GM19351 (cell line): ENCODE results near the gene CFL1.

Experiments
- ATAC-seq: cut with Tn5 transposase; IDR thresholded peaks from one replicate; pipeline ENCODE4 v1.9.1; 2021; ENCODE audit warnings: mild to moderate bottlenecking, moderate library complexity; ENCODE audit not compliant: unreplicated experiment

CFL1 gene

DNA sequence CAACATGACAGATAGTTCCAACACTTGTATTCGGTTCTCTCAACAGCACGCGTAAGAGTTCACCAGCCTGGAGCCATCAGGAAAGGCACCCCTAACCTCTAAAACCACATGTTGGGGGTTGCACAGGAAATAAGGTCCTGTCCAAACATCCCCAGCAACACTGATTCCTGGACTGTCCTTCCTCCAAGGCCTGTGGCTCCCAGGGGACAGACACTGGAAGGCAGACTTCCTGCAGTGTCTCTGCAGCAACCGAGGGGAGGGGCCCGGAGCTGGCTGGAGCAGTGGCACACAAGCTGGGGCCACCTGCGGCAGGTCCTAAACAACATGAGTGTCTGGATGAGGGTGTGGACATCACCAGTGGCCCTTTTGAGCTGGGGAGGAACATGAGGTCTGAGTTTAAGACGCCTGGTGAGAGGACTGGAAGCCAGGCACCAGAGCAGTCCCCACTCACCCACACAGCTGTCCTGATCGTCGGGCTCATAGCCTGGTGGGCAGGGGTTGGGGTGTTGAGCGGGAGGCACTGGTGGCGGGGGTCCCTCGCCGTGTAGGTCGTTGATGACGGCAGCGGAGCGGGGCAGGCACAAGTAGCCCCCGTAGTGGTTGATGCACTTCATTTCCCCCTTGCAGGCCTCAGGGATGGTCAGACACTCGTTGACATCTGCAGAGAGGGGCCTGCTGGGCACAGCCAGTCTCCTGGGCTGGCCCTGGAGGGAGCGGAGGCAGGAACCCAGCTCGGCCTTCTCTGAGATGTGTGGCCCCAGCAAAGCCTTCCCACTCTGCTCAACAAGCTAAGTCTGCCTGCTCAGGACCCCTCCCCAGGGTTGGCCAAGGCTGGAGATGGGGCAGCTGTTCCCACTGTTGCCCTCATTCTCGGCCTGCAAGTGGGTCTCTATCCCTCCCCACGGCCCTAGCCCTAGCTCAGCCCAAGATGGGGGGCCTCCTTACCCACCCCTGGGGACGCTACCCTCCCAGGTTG is 13.0 kb upstream of the CFL1 start:
- ATAC-seq = no peak

DNA sequence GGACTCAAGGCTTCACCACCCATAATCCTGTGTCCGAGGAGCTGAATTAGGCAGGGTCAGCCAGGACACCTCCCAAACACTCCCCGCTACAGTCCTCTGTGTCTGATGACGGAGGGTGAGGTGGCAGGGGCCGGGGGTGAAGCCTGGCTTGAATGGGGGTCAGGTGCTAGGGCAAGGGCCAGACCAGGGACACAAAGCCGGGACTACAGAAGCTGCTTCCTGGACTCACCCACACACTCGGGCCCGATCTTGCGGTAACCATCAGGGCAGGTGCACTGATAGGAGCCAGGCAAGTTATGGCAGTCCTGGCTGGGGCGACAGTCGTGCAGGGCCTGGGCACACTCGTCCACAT is 12.3 kb upstream of the CFL1 start:
- no peak for ATAC-seq

DNA sequence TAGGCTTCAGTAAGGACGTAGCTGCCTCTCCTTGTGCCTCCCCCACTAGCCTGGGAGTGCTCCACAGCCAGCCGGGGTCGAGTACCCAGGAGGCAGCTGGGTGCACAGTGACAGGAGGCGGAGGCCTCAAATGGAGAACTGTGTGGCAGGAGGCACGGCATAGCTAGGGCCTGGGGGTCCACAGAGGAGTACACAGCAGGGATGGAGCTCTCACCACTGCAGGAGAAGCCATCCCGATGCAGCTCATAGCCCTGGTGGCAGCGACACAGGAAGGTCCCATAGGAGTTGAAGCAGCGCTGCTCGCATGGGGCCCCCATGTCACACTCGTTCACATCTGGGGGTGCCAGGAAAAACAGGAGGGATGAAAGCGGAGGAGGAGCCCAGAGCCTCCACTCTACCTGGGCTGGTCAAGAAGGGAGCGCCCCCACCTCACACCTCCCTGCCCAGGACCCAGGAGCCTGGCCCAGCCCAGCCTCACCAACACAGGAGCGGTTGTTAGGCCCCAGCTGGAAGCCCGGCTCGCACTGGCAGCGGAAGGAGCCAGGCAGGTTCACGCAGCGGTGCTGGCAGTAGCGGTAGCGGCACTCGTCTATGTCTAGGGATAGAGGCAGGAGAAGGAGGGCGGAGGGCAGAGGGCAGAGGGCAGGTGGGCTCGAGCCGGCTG is 11.8 kb upstream of the CFL1 start:
- ATAC-seq = no peak

DNA sequence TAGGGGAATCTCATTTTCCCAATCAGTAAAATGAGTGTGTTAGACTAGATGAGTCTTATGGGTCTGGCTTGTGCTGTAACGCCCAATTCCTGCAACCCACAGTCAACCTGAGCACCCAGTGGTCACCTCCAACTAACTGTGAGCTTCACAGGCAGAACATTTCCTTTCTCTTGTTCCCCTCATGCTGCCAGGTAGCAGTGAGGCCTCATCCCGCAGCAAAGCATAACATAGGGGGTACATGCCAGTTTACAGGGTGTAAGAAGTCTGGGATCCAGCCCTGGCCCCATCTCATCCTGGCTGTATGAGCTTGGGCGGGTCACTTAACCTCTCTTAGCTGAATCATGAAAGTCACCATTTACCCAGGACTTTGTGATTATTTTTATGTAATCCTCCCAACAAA is 10.9 kb upstream of the CFL1 start:
- no peak for ATAC-seq

DNA sequence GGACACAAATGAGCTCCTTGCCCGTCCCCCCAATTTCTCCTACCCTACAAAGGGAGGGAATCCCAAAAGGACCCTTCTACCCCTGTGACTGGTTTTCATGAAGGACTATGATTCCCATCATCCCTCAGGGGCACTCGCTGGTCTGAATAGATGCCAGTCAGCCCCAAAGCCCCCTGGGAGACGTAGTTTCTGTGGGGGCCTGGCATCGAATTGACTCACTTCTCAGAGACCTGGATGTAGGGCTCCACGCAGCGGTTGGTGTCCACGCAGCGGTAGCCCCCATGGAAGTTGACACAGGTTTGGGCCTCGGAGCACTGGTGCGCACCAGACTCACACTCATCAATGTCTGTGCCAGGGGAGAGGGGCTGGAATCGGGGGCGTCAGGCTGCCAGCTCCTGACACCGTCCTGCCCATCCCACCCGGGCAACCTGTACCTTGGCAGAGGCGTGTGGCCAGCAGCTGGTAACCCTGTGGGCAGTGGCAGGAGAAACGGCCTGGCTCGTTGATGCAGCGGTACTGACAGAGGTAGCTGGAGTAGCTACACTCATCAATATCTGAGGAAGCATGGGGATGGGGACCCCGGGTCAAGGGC is 10.2 kb upstream of the CFL1 start:
- ATAC-seq = no peak

DNA sequence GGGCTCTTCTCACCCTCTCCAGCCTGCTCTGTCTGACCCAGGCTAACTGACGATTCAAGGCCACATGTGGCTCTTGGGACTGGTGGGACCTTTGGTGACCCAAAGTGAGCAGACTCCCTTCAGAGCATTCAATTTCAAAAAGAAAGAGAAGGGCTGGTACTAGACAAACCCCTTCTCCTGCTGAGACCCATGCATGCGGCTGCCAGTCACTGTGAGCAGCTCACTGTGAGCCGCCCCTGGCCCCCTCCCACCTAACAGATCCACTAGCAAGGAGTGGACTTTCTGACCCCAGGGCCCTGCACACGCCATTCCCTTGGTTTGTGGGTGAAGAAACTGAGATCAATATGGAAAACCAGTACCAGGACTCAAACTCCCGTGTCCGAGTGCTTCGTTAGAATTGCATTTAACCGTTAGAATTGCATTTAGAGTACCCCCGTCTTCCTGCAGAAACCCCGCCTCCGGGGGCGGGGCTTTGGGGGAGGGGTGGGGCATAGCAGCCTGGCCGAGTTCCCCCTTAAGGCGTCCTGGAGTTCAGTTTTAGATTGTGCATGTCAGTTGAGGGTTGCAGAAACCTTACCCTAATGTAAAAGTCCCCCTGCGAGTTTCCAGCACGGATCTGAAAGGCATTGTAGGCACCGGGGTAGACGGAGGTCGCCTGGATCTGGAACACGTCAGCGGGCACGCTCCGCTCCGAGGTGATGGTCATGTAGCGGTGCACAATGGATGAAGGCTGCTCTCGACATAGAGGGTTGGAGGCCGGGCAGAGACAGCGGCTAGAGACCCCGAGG is 9.5 kb upstream of the CFL1 start:
- ATAC-seq = no peak

DNA sequence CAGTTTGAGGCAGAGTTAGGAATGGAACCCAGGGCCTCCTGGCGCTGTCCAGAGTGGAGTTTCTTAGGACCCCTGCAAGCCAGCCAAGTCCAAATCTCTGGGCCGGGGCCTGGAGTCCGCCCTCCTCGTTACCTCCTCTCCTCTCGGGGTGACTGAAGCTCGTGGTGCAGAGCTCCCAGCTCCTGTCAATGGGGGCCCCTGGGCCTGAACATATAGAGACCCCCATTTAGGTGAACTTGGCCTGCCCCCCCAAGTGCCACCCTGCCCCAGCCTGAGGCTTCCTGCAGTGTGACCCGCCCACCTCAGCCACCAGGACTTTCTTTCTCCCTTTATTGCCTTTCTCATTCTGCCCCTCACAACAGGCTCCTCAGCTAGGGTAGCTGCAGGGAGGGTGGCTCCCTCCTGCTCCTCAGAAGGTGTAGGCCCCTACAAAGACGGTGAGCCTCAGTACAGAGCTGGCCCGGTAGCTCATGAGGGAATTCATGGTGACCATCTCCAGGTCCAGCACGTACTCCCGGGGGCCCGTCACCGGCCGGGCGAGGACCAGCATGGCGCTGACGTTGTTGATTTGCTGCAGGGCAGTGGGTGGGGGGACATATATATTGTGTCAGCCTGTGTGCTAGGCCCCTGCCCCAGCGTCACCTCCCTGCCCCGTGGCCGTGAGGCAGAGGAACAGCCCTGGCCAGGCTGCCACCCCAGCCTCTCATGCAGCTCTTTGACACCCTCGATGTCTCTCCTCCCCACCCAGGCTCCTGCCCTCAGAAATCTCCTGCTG is 8.7 kb upstream of the CFL1 start:
- ATAC-seq = no peak

DNA sequence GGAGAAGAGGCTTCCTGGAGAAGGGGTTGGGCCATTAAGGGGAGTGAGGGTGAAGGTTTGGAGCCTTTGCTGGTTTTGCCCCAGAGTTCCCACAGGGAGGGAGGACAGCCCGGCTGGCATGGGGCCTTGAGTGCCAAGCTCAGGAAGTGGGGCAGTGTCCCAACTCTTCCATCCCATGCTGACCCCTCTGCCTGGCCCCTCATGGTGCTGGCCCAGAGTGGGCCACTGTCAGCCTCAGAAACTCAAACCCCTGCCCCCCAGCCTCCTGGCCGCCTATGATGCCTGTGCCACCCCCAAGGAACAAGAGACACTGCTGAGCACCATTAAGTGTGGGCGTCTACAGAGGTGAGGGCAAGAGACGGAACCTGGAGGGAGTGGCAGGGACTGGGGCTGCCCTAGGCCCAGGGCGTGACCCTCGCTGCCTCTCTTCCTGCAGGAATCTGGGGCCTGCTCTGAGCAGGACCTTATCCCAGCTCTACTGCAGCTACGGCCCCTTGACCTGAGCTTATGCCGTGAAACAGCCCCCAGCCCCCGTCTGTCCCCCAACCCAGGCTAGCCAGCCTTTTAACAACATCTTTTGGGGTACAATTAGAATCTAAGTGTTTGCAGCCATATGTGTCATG is 7.7 kb upstream of the CFL1 start:
- no peak for ATAC-seq

DNA sequence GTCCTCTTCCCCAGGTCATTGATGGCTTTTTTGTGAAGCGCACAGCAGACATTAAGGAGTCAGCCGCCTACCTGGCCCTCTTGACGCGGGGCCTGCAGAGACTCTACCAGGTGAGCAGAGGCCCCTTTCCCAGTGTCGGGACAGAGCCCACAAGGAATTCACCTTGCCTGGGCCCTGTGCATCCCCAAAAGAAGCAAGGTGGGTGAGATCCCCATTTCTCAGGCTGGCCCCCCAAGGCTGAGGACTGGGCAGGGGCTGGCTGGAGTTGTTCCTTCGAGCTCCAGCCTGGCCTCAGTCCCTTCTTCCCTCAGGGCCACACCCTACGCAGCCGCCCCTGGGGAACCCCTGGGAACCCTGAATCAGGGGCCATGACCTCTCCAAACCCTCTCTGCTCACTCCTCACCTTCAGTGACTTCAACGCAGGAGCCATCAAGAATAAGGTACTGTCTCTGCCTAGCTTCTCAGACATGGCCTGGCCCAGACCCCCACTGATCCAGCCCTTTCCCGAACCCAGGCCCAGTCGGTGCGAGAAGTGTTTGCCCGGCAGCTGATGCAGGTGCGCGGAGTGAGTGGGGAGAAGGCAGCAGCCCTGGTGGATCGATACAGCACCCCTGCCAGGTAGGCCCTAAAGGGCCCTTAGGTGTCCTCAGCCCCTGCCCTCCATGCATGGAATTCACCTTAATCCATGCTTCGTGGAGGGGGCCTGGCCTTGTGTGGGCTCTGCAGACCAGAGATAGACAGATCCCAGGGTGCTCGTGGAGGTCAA is 6.9 kb upstream of the CFL1 start:
- no peak for ATAC-seq

DNA sequence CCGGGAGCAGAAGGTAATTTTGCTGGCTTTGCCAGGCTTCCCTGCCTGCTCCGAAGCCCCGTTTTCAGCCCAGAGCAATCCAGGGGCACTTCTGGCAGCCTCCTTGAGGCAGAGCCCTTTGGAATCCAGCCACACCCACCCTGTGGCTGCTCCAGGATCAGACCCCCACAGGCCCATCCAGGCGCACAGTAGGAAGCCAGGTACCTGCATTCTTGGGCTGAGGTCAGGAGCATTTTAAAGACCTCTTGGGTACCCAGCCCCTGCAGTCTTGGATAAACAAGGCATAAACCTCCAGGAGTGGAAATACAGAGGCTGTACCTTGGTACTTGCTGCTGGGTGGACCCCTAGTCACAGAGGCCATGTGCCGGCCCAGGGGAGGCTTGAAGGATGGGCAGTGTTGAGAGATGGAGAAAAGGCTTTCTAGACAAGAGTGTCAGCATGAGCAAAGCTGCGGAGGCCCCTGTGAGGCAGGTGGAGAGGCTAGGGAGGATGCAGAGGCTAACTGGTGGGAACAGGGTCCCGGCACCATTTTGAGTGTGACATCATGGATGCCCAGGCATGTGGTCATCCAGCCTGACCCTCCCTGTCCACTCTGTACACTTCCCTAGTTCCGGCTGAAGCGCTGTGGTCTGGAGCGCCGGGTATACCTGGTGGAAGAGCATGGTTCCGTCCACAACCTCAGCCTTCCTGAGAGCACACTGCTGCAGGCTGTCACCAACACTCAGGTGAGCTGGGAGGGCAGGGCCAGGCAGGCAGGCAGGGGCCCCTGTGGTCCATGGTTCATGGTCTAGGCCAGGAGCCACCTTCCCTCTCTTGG is 6.1 kb upstream of the CFL1 start:
- no peak for ATAC-seq

DNA sequence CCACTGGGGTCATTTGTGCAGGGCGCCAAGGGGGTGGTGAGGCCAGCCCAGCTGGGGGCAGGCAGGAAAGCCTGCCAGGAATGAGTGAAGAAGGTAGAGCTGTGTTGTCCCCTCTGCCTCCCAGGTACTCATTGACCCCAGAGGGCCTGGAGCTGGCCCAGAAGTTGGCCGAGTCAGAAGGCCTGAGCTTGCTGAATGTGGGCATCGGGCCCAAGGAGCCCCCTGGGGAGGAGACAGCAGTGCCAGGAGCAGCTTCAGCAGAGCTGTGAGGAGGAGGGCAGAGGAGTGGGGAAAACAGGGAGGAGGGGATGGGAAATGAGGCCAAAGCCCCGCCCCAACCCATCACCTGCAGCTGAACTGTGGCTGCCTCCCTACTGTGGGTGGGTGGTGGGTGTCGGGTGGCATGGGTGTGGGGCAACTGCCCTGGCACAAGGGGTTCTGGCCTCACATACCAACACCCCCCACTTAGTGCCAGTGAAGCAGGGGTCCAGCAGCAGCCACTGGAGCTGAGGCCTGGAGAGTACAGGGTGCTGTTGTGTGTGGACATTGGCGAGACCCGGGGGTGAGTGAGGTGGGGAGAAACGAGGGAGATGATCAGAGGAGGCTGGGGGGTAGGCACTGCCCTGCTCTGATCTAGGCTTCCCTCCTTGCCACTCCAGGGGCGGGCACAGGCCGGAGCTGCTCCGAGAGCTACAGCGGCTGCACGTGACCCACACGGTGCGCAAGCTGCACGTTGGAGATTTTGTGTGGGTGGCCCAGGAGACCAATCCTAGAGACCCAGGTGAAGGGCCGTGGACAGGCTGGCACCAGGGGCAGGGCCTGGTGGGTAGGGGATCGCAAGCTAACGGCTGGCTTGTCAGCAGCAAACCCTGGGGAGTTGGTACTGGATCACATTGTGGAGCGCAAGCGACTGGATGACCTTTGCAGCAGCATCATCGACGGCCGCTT is 5.2 kb upstream of the CFL1 start:
- ATAC-seq = no peak

DNA sequence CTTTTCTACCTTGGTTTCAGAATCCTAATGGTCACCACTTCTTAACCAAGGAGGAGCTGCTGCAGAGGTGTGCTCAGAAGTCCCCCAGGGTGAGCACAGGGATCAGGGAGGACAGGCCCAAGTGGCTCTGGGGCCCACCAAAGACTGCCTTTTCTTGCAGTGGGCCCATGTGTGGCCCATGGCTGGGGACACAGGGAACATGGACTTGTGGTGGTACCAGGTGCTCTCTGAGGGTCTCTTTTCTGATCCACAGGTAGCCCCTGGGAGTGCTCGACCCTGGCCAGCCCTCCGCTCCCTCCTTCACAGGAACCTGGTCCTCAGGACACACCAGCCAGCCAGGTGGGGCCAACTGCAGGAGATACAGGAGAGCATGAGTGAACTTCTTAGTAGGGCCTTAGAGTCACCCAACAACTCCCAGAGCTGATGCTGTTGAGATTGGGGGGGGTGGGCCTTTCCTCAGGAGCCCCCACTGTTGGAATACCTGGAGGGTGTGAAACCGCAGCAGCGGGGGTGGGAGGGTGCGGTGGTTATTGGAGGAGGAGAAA is 4.3 kb upstream of the CFL1 start:
- ATAC-seq = no peak

DNA sequence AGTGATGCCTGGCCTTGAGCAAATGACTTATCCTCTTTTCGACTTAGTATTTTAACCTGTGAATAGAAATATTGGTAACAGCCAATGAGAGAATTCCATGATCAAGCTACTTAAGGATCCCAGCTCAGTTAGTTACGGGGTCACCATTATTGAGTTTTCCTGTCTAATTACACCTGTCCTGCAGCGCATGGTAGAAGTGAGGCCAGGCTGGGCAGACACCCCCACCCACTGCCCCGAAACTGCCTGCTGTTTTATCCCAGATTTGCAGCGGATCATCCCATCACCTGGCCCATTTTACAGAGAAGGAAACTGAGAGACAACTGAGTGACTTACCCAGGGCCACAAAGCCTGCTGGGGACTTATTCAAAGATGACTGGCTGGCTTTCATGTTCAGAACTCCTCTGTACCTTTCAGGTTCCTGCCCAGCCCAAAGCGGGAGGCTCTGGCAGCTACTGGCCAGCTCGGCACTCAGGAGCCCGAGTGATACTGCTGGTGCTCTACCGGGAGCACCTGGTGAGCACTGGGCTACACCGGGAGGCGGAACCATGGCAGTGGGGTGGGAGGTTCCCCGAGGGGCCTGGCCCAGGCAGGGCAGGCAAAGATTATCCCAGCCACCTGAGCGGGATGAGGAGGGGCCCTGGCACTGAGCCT is 3.7 kb upstream of the CFL1 start:
- no peak for ATAC-seq

DNA sequence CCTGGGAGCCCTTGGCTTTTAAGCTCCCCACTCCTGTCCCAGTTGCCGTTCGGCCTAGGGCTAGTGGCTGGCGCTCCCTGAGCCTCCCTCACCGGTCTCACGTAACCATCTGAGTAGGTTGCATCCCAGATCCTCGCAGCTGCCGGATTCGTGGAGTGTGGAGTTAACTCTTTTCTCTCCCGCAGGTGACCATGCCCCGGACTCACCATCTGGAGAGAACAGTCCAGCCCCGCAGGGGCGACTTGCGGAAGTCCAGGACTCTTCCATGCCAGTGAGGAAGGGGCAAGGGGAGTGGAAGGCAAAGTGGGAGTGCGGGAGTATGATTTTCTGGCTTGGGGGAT is 3.2 kb upstream of the CFL1 start:
- ATAC-seq = no peak

DNA sequence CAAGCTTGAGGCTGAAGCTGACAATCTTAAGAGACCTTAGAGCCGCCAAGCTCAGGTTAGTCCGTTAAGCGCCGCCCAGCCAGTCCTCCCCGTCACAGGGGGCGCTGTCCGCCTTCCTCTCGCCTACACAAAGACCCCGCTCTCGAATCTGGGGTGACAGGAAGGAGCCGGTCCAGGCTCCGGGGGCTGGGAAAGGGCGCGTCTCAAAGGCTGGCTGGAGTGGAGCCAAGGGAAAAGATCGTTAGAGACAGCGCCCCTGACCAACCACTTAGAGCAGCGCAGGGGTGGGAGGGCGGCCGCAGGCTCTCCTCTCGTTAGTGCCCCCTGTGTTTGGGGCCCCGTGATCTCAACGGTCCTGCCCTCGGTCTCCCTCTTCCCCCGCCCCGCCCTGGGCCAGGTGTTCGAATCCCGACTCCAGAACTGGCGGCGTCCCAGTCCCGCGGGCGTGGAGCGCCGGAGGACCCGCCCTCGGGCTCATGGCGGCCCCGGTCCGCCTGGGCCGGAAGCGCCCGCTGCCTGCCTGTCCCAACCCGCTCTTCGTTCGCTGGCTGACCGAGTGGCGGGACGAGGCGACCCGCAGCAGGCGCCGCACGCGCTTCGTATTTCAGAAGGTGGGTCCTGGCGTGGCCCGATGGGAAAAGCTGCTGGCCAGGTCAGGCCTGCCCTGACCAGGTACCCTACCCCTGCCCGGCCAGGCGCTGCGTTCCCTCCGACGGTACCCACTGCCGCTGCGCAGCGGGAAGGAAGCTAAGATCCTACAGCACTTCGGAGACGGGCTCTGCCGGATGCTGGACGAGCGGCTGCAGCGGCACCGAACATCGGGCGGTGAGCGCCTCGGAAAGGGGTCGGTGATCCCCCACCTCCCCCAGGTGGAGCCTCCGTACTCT is 2.5 kb upstream of the CFL1 start, which contains the start of gene MUS81:
MUS81 (plus strand) TSS at position 156 of the 887 bp plus-strand sequence; CDS start at position 477, 321 bp downstream.
- peak; percentile 30 for ATAC-seq
